WI38 (cell line): ENCODE results near the gene DROSHA.
"Not testable (repeated sequence)": the region's sequence is repeated elsewhere in the genome, so short reads cannot be mapped to it uniquely, and the experiment has no call there.

ENCODE experiments used
- H3K4me3 ChIP-seq: 2 replicates; pipeline ENCODE4 v1.5.1; 2011; ENCODE audit warnings: low read depth, mild to moderate bottlenecking, control low read depth, low read length
- TF ChIP-seq, protein P1 (sequence below): IDR thresholded peaks from 2 replicates; pipeline ENCODE4 v1.5.1; 2012; ENCODE audit warnings: low read depth, mild to moderate bottlenecking, control low read depth, low read length

The DROSHA gene

DNA sequence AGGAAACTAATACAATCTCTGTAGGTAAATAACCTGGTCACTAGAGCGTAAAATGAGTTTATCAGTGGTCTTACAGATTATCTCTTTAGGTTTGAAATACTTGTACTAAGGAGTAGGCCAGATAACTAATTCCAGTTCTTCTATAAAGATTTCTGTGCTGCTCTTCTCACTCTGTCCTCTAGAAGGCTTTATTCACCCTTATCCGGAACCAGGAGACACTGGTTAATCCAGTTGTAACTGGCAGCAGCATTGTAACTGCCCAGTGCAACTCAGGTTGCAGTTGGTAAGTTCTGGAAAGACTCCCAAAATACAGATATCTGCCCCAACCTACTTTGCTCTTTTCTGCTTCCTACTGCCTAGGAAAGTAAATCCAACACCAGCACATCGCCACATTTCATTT is 20.0 kb upstream of the DROSHA start:
- TF ChIP-seq, protein P1, sequence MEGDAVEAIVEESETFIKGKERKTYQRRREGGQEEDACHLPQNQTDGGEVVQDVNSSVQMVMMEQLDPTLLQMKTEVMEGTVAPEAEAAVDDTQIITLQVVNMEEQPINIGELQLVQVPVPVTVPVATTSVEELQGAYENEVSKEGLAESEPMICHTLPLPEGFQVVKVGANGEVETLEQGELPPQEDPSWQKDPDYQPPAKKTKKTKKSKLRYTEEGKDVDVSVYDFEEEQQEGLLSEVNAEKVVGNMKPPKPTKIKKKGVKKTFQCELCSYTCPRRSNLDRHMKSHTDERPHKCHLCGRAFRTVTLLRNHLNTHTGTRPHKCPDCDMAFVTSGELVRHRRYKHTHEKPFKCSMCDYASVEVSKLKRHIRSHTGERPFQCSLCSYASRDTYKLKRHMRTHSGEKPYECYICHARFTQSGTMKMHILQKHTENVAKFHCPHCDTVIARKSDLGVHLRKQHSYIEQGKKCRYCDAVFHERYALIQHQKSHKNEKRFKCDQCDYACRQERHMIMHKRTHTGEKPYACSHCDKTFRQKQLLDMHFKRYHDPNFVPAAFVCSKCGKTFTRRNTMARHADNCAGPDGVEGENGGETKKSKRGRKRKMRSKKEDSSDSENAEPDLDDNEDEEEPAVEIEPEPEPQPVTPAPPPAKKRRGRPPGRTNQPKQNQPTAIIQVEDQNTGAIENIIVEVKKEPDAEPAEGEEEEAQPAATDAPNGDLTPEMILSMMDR, result no peak
- no peak overlapping the region for H3K4me3 ChIP-seq

DNA sequence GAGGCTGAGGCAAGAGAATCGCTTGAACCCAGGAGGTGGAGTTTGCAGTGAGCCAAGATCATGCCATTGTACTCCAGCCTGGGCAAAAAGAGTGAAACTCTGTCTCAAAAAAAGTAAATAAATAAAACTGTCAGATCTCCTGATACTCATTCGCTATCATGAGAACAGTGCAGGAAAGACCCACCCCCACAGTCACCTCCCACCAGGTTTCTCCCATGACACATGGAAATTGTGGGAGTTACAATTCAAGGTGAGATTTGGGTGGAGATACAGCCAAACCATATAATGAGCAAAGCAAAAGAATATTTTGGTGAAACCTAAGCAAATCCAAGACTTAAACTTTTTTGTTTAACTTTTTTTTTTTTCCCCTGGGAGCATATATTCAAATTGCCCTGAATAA is 17.2 kb upstream of the DROSHA start:
- H3K4me3 ChIP-seq, result not testable (repeated sequence)

DNA sequence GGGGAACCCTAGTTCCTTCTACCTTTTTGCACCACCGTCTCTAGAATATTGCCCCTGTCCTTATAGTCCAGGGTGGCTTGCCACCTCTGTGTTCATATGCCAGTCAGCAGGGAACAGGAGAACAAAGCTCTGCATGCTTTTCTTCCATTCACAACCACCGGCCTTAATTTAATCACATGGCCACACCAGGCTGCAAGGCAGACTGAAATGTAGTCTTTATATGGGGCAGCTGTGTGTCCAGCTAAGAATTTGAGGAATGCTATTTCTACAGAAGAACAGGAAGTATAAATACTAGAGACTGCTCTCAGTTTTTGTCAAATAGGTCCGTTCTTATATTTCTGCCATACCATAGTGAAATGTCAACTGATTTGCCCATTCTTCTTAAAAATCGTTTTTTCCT is 6.0 kb upstream of the DROSHA start:
- TF ChIP-seq, protein P1, result no peak

DNA sequence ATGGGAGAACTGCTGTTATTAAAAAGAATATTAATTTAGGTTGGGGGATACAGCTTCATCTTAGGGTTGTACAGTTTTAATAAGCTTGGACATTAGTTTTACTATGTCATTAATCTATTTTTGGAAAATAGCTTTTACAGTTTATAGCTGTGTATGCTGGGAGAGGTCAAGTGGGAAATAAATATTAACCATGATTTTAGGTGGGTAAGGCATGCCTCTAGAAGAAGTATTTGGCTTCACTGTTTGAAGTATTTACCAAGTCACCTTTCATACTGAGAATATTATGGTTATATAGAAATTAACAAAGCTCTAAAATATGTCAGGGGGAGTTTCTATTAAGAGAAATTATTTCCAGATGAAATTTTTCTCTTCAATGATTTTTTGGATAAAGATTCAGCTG is 5.5 kb upstream of the DROSHA start:
- TF ChIP-seq, protein P1, result no peak
- H3K4me3 ChIP-seq, result no peak overlapping the region

More for the DNA sequence above, 6.0 kb upstream of the DROSHA start:
- H3K4me3 ChIP-seq, result no peak overlapping the region

DNA sequence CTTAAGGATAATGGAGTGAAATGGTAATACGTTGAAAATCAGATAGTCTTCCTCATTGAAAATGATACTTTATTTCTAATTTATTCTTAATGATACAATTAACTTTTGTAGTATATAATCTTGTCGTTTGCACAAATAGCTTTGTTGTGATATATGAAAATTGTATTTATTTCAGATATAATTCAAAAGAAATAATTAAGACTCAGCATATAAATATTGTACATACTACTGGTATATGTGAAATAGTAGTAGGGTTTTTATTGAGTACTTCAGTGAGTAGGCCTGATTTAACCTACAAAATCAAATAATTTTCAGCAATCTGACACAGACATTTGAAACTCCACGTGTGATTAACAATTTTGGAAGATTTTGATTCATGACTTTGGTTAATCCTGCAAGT is 5.0 kb upstream of the DROSHA start:
- no peak overlapping the region for H3K4me3 ChIP-seq
- TF ChIP-seq, protein P1, result no peak

DNA sequence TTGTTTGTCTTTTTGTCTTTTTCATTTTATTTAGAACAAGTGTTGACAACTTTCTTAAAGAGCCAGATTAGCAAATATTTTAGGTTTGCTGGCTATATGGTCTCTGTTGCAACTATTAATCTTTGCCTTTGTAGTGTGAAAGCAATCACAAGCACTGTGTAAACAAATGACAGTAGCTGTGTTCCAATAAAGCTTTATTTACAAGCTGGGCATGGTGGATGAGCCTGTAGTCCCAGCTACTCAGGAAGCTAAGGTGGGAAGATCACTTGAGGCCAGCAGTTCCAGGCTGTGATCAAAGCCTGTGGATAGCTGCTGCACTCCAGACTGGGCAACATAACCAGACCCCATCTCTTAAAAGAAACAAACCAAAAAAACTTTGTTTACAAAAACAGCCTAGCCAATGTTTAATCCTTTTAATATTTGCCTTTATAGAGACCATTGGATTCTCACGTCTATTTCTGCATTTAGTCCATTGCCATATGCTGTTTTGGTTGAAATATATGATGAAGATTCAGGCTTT is 2.7 kb upstream of the DROSHA start:
- H3K4me3 ChIP-seq, result no peak overlapping the region
- TF ChIP-seq, protein P1, result no peak

DNA sequence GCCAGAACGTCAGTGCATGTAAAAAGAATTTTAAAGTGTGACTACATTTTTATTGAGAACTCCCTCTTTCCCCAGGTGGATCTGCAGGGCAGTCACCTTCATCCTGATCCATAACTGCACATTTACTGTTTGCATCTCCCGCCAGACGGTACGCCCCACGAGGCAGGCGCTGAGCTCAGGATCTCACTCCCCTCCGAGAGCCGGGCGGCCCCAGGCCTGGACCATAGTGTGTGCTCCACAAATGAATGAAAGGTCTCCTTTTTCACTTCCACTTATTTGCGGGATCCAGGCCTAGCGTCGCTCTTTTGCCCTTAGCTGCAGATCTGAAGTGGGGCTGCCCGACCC is 378 bp downstream of the DROSHA start:
- H3K4me3 ChIP-seq, result peak overlapping the region; percentile 79
- TF ChIP-seq, protein P1, result no peak

DNA sequence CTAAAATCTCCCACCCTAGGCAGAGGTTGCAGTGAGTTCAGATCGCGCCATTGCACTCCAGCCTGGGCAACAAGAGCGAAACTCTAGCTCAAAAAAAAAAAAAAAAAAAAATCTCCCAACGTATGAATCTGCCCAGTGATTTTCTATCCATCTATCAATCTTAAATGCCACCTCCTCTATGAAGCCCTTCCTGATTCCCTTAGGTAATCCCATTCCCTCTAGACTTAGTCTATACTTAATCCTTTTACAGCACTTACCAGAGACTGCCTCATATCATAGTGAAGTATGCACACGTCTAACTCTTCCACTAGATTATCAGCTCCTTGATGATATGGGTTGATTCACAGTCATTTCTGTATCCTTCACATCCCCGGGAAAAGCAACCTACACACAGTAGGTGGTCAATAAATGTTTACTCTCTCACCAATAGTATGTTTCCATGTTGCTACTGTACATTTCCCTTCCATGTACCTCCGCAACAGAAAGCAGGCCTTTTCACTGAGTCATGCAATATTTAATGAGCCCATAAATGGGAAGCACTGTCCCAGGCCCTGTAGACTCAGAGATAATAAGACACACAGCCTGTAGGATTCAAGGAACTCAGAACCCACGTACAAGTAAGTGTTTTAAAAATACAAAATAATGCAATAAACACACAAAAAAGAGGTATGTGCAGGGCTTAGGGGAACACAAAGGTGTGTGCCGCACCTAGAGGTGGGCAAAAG is 1.2 kb downstream of the DROSHA start:
- TF ChIP-seq, protein P1, result no peak
- H3K4me3 ChIP-seq, result peak overlapping the region; percentile 79
